K562 (cell line): Measurements from ENCODE around the gene TLN1. TPM values are rescaled to one million over a fixed set of nuclear protein-coding genes. Genes with fewer than 3 reads are reported as not detected.

ENCODE experiments used
- CGGBP1 ChIP-seq: fragments of 250-450 bp; sonication (Bioruptor Pico); IDR thresholded peaks from 2 replicates; pipeline ENCODE4 v1.9.0; 2021; ENCODE audit warnings: mild to moderate bottlenecking
- ELF2 ChIP-seq: fragments of 250-450 bp; sonication (Bioruptor Pico); IDR thresholded peaks from 2 replicates; pipeline ENCODE4 v1.5.0; 2021; ENCODE audit warnings: mild to moderate bottlenecking
- FOXP4 ChIP-seq: sonication (generic); formaldehyde crosslinking; IDR thresholded peaks from 2 replicates; pipeline ENCODE4 v1.8.0; 2022; ENCODE audit warnings: mild to moderate bottlenecking, missing genetic modification reagents, borderline replicate concordance
- GATAD2B ChIP-seq: fragments of 450-650 bp; IDR thresholded peaks from 2 replicates; pipeline ENCODE4 v1.6.1; 2017; ENCODE audit warnings: mild to moderate bottlenecking, borderline replicate concordance
- LCOR ChIP-seq: sonication (generic); formaldehyde crosslinking; IDR thresholded peaks from 2 replicates; pipeline ENCODE4 v1.8.0; 2022; ENCODE audit warnings: mild to moderate bottlenecking, missing genetic modification reagents
- MXI1 ChIP-seq: IDR thresholded peaks from 2 replicates; pipeline ENCODE4 v1.6.1; 2011; ENCODE audit warnings: low read depth, mild to moderate bottlenecking, improper control_type of control experiment, low read length
- NCOA2 ChIP-seq, 2 experiments: fragments of 450-650 bp; IDR thresholded peaks; 2 replicates each; pipeline ENCODE4 v1.6.1; 2018; ENCODE audit warnings: mild to moderate bottlenecking in 2 of 2, moderate library complexity in 1 of 2; ENCODE audit not compliant: partially characterized antibody in 2 of 2
- NCOA4 ChIP-seq: fragments of 450-650 bp; IDR thresholded peaks from 2 replicates; pipeline ENCODE4 v1.6.1; 2018; ENCODE audit warnings: mild to moderate bottlenecking; ENCODE audit not compliant: partially characterized antibody
- NCOR1 ChIP-seq: fragments of 450-650 bp; IDR thresholded peaks from 2 replicates; pipeline ENCODE4 v1.6.1; 2016; ENCODE audit warnings: mild to moderate bottlenecking, moderate library complexity
- NKRF ChIP-seq: fragments of 450-650 bp; IDR thresholded peaks from 2 replicates; pipeline ENCODE4 v1.6.1; 2016; ENCODE audit warnings: borderline replicate concordance
- POLR2G ChIP-seq: fragments of 200-400 bp; formaldehyde crosslinking; IDR thresholded peaks from 2 replicates; pipeline ENCODE4 v1.6.1; 2017; ENCODE audit warnings: low read depth, mild to moderate bottlenecking, antibody characterized with exemption, low read length, moderate library complexity
- RAD21 ChIP-seq, 2 experiments: fragments of 250-450 bp in 1 of 2; fragments of 450-650 bp in 1 of 2; sonication (Bioruptor Pico) in 1 of 2; formaldehyde crosslinking in 1 of 2; IDR thresholded peaks in 1 of 2; conservative IDR thresholded peaks in 1 of 2; 2 replicates each; pipeline versions ENCODE4 v1.4.0 to v1.8.0; 2020 to 2022; ENCODE audit warnings: mild to moderate bottlenecking in 2 of 2, moderate library complexity in 1 of 2
- SMARCC2 ChIP-seq: fragments of 450-650 bp; IDR thresholded peaks from 2 replicates; pipeline ENCODE4 v1.6.1; 2017; ENCODE audit warnings: antibody characterized with exemption, moderate library complexity, mild to moderate bottlenecking, low read depth
- ZFP30 ChIP-seq: fragments of 250-450 bp; sonication (Bioruptor Pico); IDR thresholded peaks from 2 replicates; pipeline ENCODE4 v1.8.0; 2022; ENCODE audit warnings: moderate library complexity, mild to moderate bottlenecking, inconsistent platforms, borderline replicate concordance
- ZNF354B ChIP-seq: fragments of 250-450 bp; sonication (Bioruptor Pico); IDR thresholded peaks from 2 replicates; pipeline ENCODE4 v1.4.0; 2020
- ZNF398 ChIP-seq: fragments of 250-450 bp; sonication (Bioruptor Pico); IDR thresholded peaks from 2 replicates; pipeline ENCODE4 v1.8.0; 2021; ENCODE audit warnings: moderate library complexity, mild to moderate bottlenecking, inconsistent platforms
- ZNF584 ChIP-seq: fragments of 200-800 bp; sonication (Bioruptor generic); IDR thresholded peaks from 2 replicates; pipeline ENCODE4 v1.6.1; 2016; ENCODE audit warnings: low read depth, mild to moderate bottlenecking, missing genetic modification characterization, missing compliant biosample characterization
- ZNF639 ChIP-seq, 2 experiments: fragments of 200-800 bp in 1 of 2; sonication (Bioruptor generic) in 1 of 2; sonication (generic) in 1 of 2; formaldehyde crosslinking in 1 of 2; IDR thresholded peaks in 1 of 2; conservative IDR thresholded peaks in 1 of 2; 2 replicates each; pipeline versions ENCODE4 v1.5.0 to v1.6.1; 2016 to 2020; ENCODE audit warnings: missing compliant biosample characterization in 1 of 2, missing genetic modification characterization in 1 of 2, missing genetic modification reagents in 1 of 2
- ZNF79 ChIP-seq: fragments of 250-450 bp; sonication (Bioruptor Pico); IDR thresholded peaks from 2 replicates; pipeline ENCODE4 v1.4.0; 2020; ENCODE audit warnings: low read depth, mild to moderate bottlenecking, moderate library complexity
- polyA plus RNA-seq, 8 experiments: library from polyadenylated mRNA; depleted of rRNA in 4 of 8; stranded (reverse) in 5 of 8; unstranded in 3 of 8; fragments of >200 nt; fragmentation: Nextera tagmentation in 2 of 8; fragmentation: Illumina TruSeq in 1 of 8; extraction: Ambion mirVana in 2 of 8; extraction: Trizol in 1 of 8; gene quantifications; 2 replicates each; pipeline versions ENCODE4 v1.2.1 to v1.2.3, GENCODE V29; 2011 to 2014; ENCODE audit warnings: inconsistent platforms in 1 of 8, missing spikeins in 1 of 8
- total RNA-seq, 7 experiments: library from RNA; depleted of rRNA in 6 of 7; stranded (reverse); fragments of >200 nt in 6 of 7; fragmentation: Illumina TruSeq in 2 of 7; extraction: Trizol in 2 of 7; gene quantifications; 2 replicates each; pipeline versions ENCODE4 v1.2.1 to v1.2.3, GENCODE V29; 2011 to 2021; ENCODE audit warnings: low replicate concordance in 1 of 7

The TLN1 gene
- total and polyA plus RNA-seq, 9 of the 15 experiments (the other 6 are each of a cell fraction or from before 2014, with no cell fraction given) = 3.6 to 240 (median 54.8) TPM

- TF ChIP-seq ZNF639 (CRISPR knock-in tag; conservative IDR thresholded peaks at IDR 0.05 in 1 of 2, IDR thresholded peaks at IDR 0.05 in 1 of 2) = no peak
- peak in 1 of 2 experiments; percentile 39 for TF ChIP-seq NCOA2 (IDR thresholded peaks at IDR 0.05; ENCODE audit: partially characterized antibody in 2 of 2)
- no peak for TF ChIP-seq LCOR (CRISPR knock-in tag)
- peak; percentile 6 for TF ChIP-seq NCOA4
- no peak for TF ChIP-seq FOXP4
- no peak for TF ChIP-seq POLR2G
- peak; percentile 17; the same call in 1 of the 2 replicates for TF ChIP-seq NKRF
- no peak; a peak in 1 of 4 replicates for TF ChIP-seq RAD21 (CRISPR knock-in tag; conservative IDR thresholded peaks at IDR 0.05 in 1 of 2, IDR thresholded peaks at IDR 0.05 in 1 of 2)
- TF ChIP-seq ELF2 = no peak
- TF ChIP-seq ZNF354B (CRISPR knock-in tag) = no peak
- no peak for TF ChIP-seq ZNF584 (CRISPR knock-in tag)
- TF ChIP-seq NCOR1 = peak; percentile 30; the same call in 1 of the 2 replicates
- TF ChIP-seq ZNF79 (CRISPR knock-in tag) = no peak
- no peak for TF ChIP-seq ZNF398 (CRISPR knock-in tag)
- no peak for TF ChIP-seq ZFP30 (CRISPR knock-in tag)
- TF ChIP-seq GATAD2B = no peak
- TF ChIP-seq MXI1 = no peak
- no peak for TF ChIP-seq SMARCC2
- TF ChIP-seq CGGBP1 (CRISPR knock-in tag) = no peak
Observed at GRCh38 chr9:35729700-35730485, 2.1 kb downstream of the TLN1 start (continued).
